Measurements from ENCODE around the gene SLC16A9.

Gene SLC16A9

GRCh38 chr10:59621771-59622170, 87.9 kb downstream of the SLC16A9 start:
- TF ChIP-seq BACH2 (CRISPR knock-in tag; IDR thresholded peaks at IDR 0.05; ENCODE audit: borderline replicate concordance) (no peak), TOX (CRISPR knock-in tag; IDR thresholded peaks at IDR 0.05; ENCODE audit: borderline replicate concordance) (no peak), ZNF70 (CRISPR knock-in tag; IDR thresholded peaks at IDR 0.05) (no peak), ZC3H10 (CRISPR knock-in tag; IDR thresholded peaks at IDR 0.05) (no peak), GLIS3 (CRISPR knock-in tag; IDR thresholded peaks at IDR 0.05) (no peak), SNAI2 (CRISPR knock-in tag; IDR thresholded peaks at IDR 0.05) (no peak), CSDC2 (CRISPR knock-in tag; IDR thresholded peaks at IDR 0.05) (no peak), TCF4 (CRISPR knock-in tag; IDR thresholded peaks at IDR 0.05; ENCODE audit: borderline replicate concordance) (no peak), OSR1 (CRISPR knock-in tag; IDR thresholded peaks at IDR 0.05) (no peak), ZFP3 (CRISPR knock-in tag; IDR thresholded peaks at IDR 0.05) (no peak), ESRRG (CRISPR knock-in tag; IDR thresholded peaks at IDR 0.05) (no peak), ZFP30 (CRISPR knock-in tag; IDR thresholded peaks at IDR 0.05) (no peak)
- TF ChIP-seq, protein P1, sequence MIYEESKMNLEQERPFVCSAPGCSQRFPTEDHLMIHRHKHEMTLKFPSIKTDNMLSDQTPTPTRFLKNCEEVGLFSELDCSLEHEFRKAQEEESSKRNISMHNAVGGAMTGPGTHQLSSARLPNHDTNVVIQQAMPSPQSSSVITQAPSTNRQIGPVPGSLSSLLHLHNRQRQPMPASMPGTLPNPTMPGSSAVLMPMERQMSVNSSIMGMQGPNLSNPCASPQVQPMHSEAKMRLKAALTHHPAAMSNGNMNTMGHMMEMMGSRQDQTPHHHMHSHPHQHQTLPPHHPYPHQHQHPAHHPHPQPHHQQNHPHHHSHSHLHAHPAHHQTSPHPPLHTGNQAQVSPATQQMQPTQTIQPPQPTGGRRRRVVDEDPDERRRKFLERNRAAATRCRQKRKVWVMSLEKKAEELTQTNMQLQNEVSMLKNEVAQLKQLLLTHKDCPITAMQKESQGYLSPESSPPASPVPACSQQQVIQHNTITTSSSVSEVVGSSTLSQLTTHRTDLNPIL (CRISPR knock-in tag; IDR thresholded peaks at IDR 0.05; ENCODE audit: low read depth) = no peak
- TF ChIP-seq, protein P2, sequence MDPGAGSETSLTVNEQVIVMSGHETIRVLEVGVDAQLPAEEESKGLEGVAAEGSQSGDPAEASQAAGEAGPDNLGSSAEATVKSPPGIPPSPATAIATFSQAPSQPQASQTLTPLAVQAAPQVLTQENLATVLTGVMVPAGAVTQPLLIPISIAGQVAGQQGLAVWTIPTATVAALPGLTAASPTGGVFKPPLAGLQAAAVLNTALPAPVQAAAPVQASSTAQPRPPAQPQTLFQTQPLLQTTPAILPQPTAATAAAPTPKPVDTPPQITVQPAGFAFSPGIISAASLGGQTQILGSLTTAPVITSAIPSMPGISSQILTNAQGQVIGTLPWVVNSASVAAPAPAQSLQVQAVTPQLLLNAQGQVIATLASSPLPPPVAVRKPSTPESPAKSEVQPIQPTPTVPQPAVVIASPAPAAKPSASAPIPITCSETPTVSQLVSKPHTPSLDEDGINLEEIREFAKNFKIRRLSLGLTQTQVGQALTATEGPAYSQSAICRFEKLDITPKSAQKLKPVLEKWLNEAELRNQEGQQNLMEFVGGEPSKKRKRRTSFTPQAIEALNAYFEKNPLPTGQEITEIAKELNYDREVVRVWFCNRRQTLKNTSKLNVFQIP (CRISPR knock-in tag; IDR thresholded peaks at IDR 0.05; ENCODE audit: borderline replicate concordance, low read depth) = no peak
- TF ChIP-seq, protein P3, sequence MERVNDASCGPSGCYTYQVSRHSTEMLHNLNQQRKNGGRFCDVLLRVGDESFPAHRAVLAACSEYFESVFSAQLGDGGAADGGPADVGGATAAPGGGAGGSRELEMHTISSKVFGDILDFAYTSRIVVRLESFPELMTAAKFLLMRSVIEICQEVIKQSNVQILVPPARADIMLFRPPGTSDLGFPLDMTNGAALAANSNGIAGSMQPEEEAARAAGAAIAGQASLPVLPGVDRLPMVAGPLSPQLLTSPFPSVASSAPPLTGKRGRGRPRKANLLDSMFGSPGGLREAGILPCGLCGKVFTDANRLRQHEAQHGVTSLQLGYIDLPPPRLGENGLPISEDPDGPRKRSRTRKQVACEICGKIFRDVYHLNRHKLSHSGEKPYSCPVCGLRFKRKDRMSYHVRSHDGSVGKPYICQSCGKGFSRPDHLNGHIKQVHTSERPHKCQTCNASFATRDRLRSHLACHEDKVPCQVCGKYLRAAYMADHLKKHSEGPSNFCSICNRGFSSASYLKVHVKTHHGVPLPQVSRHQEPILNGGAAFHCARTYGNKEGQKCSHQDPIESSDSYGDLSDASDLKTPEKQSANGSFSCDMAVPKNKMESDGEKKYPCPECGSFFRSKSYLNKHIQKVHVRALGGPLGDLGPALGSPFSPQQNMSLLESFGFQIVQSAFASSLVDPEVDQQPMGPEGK (CRISPR knock-in tag; IDR thresholded peaks at IDR 0.05; ENCODE audit: borderline replicate concordance) = no peak
- TF ChIP-seq, protein P4, sequence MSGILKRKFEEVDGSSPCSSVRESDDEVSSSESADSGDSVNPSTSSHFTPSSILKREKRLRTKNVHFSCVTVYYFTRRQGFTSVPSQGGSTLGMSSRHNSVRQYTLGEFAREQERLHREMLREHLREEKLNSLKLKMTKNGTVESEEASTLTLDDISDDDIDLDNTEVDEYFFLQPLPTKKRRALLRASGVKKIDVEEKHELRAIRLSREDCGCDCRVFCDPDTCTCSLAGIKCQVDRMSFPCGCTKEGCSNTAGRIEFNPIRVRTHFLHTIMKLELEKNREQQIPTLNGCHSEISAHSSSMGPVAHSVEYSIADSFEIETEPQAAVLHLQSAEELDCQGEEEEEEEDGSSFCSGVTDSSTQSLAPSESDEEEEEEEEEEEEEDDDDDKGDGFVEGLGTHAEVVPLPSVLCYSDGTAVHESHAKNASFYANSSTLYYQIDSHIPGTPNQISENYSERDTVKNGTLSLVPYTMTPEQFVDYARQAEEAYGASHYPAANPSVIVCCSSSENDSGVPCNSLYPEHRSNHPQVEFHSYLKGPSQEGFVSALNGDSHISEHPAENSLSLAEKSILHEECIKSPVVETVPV (CRISPR knock-in tag; IDR thresholded peaks at IDR 0.05) = no peak
- ATAC-seq = no peak

- no peak for ATAC-seq
- TF ChIP-seq GLIS3 (CRISPR knock-in tag; IDR thresholded peaks at IDR 0.05) (no peak), ZFP3 (CRISPR knock-in tag; IDR thresholded peaks at IDR 0.05) (no peak), ZNF70 (CRISPR knock-in tag; IDR thresholded peaks at IDR 0.05) (no peak), TOX (CRISPR knock-in tag; IDR thresholded peaks at IDR 0.05; ENCODE audit: borderline replicate concordance) (no peak), SNAI2 (CRISPR knock-in tag; IDR thresholded peaks at IDR 0.05) (no peak), ZC3H10 (CRISPR knock-in tag; IDR thresholded peaks at IDR 0.05) (no peak), ISL1 (CRISPR knock-in tag; IDR thresholded peaks at IDR 0.05) (no peak), OSR1 (CRISPR knock-in tag; IDR thresholded peaks at IDR 0.05) (no peak)
- TF ChIP-seq, protein P3 (CRISPR knock-in tag; IDR thresholded peaks at IDR 0.05; ENCODE audit: borderline replicate concordance) = no peak
- TF ChIP-seq, protein P2 (CRISPR knock-in tag; IDR thresholded peaks at IDR 0.05; ENCODE audit: borderline replicate concordance, low read depth) = no peak
Measured at GRCh38 chr10:59618666-59619065, 91.0 kb downstream of the SLC16A9 start.

GRCh38 chr10:59617996-59618395, 91.7 kb downstream of the SLC16A9 start:
- ATAC-seq = no peak; the same call in 2 of the 3 replicates
- TF ChIP-seq ZNF70 (CRISPR knock-in tag; IDR thresholded peaks at IDR 0.05) = no peak
- no peak for TF ChIP-seq CSDC2 (CRISPR knock-in tag; IDR thresholded peaks at IDR 0.05)
- TF ChIP-seq BACH2 (CRISPR knock-in tag; IDR thresholded peaks at IDR 0.05; ENCODE audit: borderline replicate concordance) = no peak
- TF ChIP-seq SNAI2 (CRISPR knock-in tag; IDR thresholded peaks at IDR 0.05) = no peak
- TF ChIP-seq, protein P3 (CRISPR knock-in tag; IDR thresholded peaks at IDR 0.05; ENCODE audit: borderline replicate concordance) = no peak
- TF ChIP-seq, protein P5, sequence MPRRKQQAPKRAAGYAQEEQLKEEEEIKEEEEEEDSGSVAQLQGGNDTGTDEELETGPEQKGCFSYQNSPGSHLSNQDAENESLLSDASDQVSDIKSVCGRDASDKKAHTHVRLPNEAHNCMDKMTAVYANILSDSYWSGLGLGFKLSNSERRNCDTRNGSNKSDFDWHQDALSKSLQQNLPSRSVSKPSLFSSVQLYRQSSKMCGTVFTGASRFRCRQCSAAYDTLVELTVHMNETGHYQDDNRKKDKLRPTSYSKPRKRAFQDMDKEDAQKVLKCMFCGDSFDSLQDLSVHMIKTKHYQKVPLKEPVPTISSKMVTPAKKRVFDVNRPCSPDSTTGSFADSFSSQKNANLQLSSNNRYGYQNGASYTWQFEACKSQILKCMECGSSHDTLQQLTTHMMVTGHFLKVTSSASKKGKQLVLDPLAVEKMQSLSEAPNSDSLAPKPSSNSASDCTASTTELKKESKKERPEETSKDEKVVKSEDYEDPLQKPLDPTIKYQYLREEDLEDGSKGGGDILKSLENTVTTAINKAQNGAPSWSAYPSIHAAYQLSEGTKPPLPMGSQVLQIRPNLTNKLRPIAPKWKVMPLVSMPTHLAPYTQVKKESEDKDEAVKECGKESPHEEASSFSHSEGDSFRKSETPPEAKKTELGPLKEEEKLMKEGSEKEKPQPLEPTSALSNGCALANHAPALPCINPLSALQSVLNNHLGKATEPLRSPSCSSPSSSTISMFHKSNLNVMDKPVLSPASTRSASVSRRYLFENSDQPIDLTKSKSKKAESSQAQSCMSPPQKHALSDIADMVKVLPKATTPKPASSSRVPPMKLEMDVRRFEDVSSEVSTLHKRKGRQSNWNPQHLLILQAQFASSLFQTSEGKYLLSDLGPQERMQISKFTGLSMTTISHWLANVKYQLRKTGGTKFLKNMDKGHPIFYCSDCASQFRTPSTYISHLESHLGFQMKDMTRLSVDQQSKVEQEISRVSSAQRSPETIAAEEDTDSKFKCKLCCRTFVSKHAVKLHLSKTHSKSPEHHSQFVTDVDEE (CRISPR knock-in tag; IDR thresholded peaks at IDR 0.05) = no peak
- TF ChIP-seq RARB (CRISPR knock-in tag; IDR thresholded peaks at IDR 0.05) = no peak
- TF ChIP-seq ZNF8 (CRISPR knock-in tag; IDR thresholded peaks at IDR 0.05) = no peak
- TF ChIP-seq TOX (CRISPR knock-in tag; IDR thresholded peaks at IDR 0.05; ENCODE audit: borderline replicate concordance) = no peak
